Bronchial epithelial cell (primary cell): ENCODE results near the gene YWHAE. TPM values are rescaled to one million over a fixed set of nuclear protein-coding genes. Genes with fewer than 3 reads are reported as not detected.

Experiments used
- DNase-seq: peaks from one replicate; pipeline ENCODE4 v3.0.0-alpha.2; 2010; ENCODE audit warnings: low read depth
- FAIRE-seq: peaks from 2 replicates; lab custom pipeline; 2011; peaks lifted over from hg19 to GRCh38; lab: Jason Lieb, UNC
- H3K27me3 ChIP-seq: 2 replicates; pipeline ENCODE4 v1.5.1; 2011; ENCODE audit warnings: low read length; ENCODE audit not compliant: control insufficient read depth, insufficient read depth
- H3K36me3 ChIP-seq: 2 replicates; pipeline ENCODE4 v1.5.1; 2011; ENCODE audit warnings: low read length; ENCODE audit not compliant: control insufficient read depth, insufficient read depth
- H3K4me3 ChIP-seq: 2 replicates; pipeline ENCODE4 v1.5.1; 2011; ENCODE audit warnings: mild to moderate bottlenecking, low read depth, low read length, control low read depth
- total RNA-seq: library from RNA; depleted of rRNA; stranded (reverse); fragments of >200 nt; gene quantifications from 2 replicates; pipeline ENCODE4 v1.2.1, GENCODE V29; 2014
- TF ChIP-seq, protein P1 (sequence below): IDR thresholded peaks from 2 replicates; pipeline ENCODE4 v1.5.1; 2011; ENCODE audit warnings: mild to moderate bottlenecking, moderate library complexity, low read length, control low read depth, inconsistent platforms; ENCODE audit not compliant: insufficient read depth, severe bottlenecking

The YWHAE gene
- total RNA-seq, 1 donor from 2014 or later, result 307 TPM

DNA sequence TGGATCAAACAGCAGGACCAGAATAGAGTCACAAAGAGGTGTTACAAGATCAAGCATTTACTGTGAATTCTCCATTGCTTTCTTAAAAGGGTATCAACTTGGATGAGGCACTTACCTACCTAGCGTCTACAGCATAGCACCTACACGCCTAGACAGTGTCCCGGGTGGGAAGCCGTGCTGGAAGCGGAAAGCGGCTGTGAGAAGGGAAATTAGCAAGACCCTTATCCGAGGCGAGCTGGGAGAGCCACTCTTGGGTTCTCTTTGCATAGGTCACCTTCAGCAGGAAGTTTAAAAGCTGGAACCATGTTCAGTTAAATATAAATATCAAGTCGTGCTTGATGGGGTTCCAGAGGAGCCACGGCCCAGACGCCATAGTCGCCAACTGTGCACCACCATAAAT is 74.3 kb downstream of the YWHAE start:
- no peak for FAIRE-seq

DNA sequence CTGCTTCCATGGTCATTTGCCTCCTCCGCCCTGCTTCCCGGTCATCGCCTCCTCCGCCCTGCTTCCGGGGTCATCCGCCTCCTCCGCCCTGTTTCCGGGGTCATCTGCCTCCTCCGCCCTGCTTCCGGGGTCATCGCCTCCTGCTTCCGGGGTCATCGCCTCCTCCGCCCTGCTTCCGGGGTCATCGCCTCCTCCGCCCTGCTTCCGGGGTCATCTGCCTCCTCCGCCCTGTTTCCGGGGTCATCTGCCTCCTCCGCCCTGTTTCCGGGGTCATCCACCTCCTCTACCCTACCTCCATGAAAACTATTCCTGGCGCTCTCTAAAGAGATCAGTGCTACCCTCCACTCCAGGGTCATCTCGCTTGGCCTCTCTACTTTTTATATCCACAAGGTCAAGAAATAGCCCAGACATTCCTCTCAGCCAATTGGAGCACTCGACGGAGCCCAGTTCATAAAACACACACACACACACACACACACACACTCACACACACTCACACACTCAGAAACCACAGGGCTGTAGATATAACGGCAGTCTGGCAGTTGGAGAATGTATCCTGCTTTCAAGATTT is 75.7 kb downstream of the YWHAE start:
- FAIRE-seq (no peak), DNase-seq (no peak)
- H3K36me3 ChIP-seq, result no peaks in the 10 kb centered on the region
- TF ChIP-seq, protein P1, sequence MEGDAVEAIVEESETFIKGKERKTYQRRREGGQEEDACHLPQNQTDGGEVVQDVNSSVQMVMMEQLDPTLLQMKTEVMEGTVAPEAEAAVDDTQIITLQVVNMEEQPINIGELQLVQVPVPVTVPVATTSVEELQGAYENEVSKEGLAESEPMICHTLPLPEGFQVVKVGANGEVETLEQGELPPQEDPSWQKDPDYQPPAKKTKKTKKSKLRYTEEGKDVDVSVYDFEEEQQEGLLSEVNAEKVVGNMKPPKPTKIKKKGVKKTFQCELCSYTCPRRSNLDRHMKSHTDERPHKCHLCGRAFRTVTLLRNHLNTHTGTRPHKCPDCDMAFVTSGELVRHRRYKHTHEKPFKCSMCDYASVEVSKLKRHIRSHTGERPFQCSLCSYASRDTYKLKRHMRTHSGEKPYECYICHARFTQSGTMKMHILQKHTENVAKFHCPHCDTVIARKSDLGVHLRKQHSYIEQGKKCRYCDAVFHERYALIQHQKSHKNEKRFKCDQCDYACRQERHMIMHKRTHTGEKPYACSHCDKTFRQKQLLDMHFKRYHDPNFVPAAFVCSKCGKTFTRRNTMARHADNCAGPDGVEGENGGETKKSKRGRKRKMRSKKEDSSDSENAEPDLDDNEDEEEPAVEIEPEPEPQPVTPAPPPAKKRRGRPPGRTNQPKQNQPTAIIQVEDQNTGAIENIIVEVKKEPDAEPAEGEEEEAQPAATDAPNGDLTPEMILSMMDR, result no peak
- no peaks in the 10 kb centered on the region for H3K27me3 ChIP-seq
- H3K4me3 ChIP-seq, result no peak overlapping the region

More for the DNA sequence above, 74.3 kb downstream of the YWHAE start:
- TF ChIP-seq, protein P1, result no peak
- H3K4me3 ChIP-seq, result no peak overlapping the region
- no peaks in the 10 kb centered on the region for H3K36me3 ChIP-seq
- H3K27me3 ChIP-seq, result no peaks in the 10 kb centered on the region
- DNase-seq, result no peak

DNA sequence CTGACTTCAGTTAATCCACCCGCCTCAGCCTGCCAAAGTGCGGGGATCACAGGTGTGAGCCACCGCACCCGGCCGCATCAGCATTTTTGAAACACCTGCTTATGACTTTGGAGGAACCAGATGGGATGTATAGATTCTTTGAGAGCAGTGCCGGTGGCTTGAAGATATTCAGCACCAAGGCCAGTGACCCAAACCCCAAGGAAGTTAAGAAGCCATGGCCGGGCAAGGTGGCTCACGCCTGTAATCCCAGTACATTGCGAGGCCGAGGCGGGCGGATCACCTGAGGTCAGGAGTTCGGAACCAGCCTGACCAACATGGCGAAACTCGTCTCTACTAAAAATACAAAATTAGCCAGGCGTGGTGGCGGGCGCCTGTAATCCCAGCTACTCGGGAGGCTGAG is 76.7 kb downstream of the YWHAE start:
- Histone ChIP-seq H3K36me3 (no peaks in the 10 kb centered on the region), H3K27me3 (no peaks in the 10 kb centered on the region), H3K4me3 (no peak overlapping the region)
- TF ChIP-seq, protein P1, result no peak
- FAIRE-seq (no peak), DNase-seq (no peak)

DNA sequence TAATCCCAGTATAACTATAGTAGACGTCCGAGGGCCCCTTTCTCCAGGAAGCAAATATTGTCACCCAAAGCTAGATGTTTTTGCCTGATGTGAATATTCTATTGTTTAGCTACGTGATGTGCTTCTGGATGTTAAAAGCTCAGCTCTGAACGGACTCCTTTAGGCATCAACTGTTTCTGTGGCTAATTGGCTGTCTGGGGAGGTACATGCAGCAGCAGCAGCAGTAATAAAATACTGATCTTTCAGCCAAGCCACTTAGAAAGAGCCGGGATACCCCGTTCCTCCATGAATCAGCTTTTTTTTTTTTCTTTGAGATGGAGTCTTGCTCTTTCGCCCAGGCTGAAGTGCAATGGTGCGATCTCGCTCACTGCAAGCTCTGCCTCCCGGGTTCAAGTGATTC is 77.5 kb downstream of the YWHAE start:
- FAIRE-seq, result no peak
- H3K27me3 ChIP-seq, result no peaks in the 10 kb centered on the region
- TF ChIP-seq, protein P1, result no peak

DNA sequence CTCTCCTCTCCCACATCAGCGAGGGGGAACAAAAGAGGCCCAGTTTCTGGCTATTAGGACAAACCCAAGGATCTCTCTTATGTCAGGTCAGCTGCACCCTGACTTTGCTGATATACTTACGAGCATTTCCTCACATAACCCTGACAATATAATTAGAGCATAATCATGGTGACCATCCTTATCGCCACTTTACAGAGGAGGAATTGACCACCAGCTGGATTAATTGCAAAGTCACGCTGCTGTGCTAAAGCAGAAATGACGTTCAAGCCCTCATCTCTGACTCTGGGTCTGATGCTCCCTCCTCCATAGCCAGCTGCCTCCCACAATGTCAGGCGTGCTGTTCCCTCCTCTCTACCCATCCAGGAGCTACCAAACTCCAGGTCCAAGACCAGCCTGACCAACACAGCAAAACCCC is 78.0 kb downstream of the YWHAE start:
- FAIRE-seq (no peak), DNase-seq (no peak)
- TF ChIP-seq, protein P1, result no peak
- no peak overlapping the region for H3K4me3 ChIP-seq
- no peaks in the 10 kb centered on the region for H3K36me3 ChIP-seq
- H3K27me3 ChIP-seq, result no peaks in the 10 kb centered on the region

More for the DNA sequence above, 77.5 kb downstream of the YWHAE start:
- Histone ChIP-seq H3K4me3 (no peak overlapping the region), H3K36me3 (no peaks in the 10 kb centered on the region)
- DNase-seq, result no peak

DNA sequence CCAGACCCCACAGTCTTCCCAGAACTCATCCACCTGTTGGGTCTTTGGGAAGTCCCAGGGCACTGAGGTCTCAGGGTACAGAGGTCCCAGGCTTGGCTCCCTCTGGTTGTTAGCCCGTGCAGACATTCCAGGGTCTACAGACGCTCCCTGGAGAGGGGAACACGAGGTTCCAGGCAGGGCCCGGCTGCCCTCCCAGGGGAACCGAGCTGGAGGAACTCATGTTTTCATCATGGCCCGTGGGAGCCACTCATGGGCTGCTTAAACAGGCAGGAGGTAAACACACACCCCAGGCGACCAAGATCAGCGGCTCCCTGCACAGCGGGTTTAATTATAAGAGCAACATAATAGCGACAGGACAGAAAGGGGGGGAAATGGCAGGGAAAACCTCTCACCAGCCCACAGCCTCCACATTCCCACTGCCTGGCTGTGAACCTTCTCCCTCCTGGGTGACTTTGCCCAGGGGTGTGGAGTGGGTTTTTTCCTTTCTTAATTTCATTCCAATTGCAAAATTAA is 84.1 kb downstream of the YWHAE start:
- TF ChIP-seq, protein P1, result no peak
- Histone ChIP-seq H3K27me3 (peaks cover 4% of the 10 kb centered on the region), H3K36me3 (no peaks in the 10 kb centered on the region), H3K4me3 (no peak overlapping the region)
- no peak for DNase-seq
- no peak for FAIRE-seq
